AG08396 (cell line): ENCODE data around the gene TMEM59.

Source experiments
- DNase-seq: peaks from one replicate; pipeline ENCODE4 v3.0.0; 2012; ENCODE audit warnings: low spot score, mixed read lengths

TMEM59 gene

DNA sequence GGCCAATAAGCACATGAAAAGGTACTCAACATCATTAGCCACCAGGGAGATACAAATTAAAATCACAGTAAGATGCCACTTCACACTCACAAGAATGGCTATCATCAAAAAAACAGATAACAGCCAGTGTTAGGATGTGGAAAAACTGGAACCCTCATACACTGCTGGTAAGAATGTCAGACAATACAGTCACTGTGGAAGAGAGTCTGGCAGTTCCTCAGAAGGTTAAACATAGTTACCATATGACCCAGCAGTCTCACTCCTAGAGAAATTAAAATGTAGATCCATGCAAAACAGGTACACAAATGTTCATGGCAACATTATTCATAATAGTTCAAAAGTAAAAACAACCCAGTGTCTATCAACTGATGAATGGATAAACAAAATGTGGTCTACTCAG is 68.3 kb downstream of the TMEM59 start:
- no peak for DNase-seq

DNA sequence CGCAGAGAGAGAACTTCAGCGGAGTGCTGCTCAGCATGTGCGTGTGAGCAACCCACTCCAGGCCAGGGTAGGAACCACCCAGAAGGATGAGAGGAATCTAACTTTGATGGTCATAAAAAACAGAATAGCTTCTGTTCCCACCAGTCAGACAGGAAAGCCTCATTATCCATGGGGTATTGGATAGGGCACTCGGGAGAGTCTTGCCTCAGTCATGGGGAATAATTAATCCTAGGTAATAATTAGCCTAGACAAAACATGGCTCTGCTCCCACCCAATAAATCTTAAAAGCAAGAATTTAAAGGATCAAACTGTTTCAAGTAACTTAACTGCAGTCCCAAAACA is 70.3 kb downstream of the TMEM59 start:
- DNase-seq = no peak

DNA sequence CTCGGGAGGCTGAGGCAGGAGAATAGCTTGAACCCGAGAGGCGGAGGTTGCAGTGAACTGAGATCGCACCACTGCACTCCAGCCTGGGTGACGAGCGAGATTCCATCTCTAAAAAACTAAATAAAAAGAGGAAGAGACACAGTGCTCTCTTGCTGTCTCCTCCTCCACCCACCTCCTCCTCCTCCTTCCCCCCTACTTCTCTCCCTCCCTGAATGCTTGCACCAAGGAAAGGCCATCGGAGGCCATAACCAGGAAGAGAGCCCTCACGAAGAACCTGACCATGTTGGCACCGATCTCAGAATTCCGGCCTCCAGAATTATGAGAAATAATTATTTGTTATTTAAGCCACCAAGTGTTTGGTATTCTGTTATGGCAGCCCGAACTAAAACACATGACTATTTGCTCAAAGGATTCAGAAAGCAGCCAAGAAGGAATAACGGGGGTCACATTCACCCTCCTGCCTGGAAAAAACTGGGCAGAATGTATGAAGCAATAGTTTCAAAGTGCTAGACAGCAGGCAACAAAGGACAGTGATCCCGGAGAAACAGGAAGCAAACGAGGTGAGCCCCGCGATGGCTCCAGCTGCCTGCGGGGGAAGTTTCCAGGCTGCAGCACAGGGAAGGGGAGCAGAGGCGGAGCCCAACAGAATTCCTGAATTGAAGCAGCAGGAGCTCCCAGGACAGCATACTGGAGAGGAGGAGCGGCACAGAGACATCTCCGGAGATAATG is 70.8 kb downstream of the TMEM59 start:
- peak; percentile 69 for DNase-seq

DNA sequence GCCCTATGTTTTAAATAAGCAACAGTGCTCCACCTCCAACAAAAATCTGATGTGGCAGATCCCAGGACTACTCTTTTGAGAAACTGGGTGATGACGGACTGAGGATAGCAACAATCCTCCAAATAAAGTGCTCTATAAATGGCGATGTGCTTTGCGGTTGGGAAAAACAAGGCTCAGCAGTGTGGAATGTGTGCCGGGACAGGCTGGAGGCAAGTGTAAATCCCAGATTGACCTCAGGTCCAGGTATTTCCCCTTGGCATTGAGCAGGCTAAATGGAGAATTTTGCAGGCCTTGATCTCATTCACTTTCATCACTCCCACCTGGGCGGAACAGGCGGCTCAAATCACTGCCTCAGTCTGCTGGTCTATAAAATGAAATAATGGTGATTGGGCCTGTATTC is 71.8 kb downstream of the TMEM59 start:
- peak; percentile 62 for DNase-seq

- no peak for DNase-seq
Measured at GRCh38 chr1:53979712-53980450, 73.1 kb downstream of the TMEM59 start.
